HG03097 (cell line): Measurements from ENCODE around the gene IFITM10.

Experiments used
- ATAC-seq: cut with Tn5 transposase; IDR thresholded peaks from one replicate; pipeline ENCODE4 v1.9.1; 2021; ENCODE audit not compliant: unreplicated experiment, low FRiP score

The IFITM10 gene

DNA sequence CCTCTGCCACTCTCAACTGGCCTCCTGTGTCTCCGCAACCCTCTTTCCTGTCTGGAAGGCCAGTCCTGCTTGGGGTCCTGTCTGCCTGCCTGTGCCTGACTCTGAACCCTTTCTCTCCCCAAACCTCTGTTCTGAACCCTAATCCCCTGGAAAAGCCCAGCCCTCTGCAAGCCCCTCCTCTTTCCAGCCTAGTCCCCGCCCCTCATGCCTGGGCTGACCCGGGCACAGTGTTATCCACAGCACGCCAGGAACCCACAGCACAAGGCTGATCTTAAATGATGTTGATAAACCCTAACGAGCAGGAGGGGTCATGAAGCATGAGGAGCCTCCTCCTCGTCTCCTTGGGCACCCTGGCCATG lies at the start of gene IFITM10:
IFITM10 (minus strand) TSS at position 115 of the 359 bp plus-strand sequence. CDS start 153 bp downstream, outside the sequence.
- no peak for ATAC-seq

DNA sequence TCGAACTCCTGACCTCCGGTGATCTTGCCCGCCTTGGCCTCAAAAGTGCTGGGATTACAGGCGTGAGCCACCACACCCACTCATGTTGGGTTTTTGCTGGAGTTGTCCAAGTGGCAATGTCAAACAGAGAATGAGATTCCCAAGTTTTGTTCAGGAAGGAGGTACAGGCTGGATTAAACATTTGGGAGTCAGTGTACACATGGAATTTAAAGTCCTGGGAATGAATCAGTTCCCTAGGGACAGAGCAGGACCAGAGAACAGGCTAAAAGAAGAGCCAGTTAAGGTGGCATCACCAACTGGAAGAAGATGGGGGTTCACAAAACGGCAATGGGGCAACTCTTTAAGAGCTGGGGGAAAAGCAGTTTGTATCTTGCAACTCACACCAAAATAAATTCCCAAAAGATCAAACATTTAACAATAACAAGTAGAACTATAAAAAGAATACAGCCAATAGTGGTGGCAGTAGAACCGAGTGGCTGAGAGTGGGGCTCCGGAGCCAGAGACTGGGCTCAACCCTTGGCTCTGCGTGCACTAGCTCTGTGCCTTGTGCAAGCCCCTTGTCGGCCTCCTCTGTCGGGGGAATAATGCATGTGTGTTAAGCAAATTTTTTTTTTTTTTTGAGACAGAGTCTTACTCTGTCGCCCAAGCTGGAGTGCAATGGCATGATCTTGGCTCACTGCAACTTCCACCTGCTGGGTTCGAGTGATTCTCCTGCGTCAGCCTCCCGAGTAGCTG lies 47.2 kb upstream of the IFITM10 start:
- ATAC-seq = no peak

DNA sequence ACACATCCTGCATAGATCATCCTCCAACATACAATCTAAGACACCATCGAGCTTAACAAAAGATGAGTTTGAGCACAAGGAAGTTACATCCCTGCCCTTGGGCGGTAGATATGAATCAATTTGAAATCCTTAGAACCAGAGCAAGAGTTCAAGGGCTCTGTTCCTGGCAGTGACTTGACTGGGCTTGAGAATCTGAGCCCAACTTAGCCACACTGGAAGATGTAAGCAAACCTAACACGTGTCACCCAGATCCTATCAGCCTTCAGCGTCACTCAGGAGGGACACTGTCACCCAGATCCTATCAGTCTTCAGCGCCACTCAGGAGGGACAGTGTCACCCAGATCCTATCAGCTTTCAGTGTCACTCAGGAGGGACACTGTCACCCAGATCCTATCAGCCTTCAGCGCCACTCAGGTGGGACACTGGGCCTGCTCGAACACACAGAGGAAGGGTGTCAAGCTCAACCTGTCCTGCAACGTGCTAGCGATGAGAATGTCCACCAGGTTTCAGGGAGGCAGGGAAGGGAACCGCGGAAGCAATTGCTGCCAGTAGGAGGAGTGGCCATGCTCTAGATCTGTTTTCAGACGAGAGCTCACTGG lies 46.1 kb upstream of the IFITM10 start:
- ATAC-seq = no peak

DNA sequence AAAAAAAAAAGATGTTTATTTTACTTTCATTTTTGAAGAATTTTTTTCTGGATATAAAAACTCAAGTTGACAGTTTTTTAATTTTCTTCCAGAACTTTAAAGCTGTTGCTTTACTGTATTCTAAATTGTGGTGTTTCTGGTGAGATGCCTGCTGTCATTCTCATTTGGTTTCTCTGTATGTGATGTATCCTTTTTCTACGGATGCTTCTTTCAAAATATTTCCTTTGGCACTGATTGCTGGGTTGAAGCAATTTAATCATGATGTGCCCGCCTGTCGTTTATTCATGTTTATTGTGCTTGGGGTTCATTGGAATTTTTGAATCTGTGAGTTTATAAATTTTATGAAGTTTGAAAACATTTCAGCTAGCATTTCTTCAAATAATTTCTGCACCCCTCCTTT lies 42.7 kb upstream of the IFITM10 start:
- ATAC-seq = no peak

DNA sequence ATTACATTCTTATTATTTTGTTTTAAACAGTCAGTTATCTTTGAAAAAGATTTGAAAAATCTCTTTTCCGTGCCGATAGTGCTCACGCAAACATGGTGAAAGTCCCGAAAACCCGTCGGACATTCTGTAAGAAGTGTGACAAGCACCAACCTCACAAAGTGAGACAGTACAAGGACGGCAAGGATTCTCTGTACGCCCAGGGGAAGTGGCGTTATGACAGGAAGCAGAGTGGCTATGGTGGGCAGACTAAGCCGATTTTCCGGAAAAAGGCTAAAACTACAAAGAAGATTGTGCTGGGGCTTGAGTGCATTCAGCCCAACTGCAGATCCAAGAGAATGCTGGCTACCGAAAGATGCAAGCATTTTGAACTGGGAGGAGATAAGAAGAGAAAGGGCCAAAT lies 42.1 kb upstream of the IFITM10 start:
- no peak for ATAC-seq

DNA sequence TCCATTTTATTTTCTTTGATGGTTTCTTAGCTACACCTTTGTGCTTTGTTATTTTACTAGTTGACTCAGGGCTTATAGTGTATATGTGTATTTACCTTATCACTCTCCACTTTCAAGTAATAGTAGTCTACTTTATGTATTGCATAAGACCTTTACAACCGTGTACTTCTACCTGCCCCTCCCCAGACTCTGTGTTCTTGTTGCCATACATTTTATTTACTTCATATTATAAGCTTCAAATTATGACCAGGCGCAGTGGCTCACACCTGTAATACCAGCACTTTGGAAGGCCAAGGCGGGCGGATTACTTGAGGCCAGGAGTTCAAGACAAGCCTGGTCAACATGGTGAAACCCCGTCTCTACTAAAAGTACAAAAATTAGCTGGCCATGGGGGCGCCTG lies 41.5 kb upstream of the IFITM10 start:
- ATAC-seq = no peak

DNA sequence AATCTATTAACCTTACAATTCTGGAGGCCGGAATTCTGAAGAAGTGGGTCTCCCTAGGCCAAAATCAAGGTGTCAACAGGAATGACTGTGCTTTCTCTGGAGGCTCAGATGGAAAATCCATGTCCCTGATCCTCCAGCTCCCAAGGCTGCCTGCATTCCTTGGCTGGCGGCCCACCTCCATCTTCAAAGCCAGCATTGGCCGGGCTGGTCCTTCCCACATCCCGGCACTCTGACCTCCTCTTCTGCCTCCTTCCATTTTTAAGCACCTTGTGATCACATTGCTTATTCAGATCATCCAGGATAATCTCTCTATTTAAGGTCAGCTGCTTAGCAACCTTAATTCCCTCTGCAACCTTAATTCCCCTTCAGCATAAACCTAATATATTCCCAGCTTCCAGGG lies 36.1 kb upstream of the IFITM10 start:
- no peak for ATAC-seq

DNA sequence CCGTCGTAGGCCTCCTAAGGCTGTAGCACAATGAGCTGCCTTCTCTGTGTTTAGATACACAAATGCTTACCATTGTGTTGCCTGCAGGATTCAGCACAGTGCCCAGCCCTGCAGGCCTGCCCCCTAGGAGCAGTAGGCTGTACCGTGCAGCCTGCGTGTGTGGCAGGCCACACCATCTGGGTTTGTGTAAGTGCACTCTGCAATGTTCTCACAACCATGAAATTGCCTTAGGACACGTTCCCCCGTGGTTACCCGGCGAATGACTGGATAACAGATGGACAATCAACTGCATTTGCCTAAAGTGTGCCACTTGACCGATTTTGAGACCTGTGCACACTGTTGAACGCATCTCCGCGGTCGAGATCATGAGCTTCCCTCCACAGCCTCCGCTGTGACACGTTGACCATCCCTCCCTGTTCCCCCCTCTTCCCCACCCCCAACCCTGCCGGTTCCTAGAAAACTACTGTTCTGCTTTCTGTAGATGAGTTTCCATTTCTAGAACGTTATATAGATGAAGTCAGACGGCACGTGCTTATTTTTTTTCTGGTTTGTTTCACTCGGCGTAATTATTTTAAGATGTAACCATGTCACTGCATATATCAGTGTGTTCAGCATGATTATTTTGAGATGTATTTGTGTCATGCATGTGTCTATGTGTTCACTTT lies 35.5 kb upstream of the IFITM10 start:
- ATAC-seq = no peak

DNA sequence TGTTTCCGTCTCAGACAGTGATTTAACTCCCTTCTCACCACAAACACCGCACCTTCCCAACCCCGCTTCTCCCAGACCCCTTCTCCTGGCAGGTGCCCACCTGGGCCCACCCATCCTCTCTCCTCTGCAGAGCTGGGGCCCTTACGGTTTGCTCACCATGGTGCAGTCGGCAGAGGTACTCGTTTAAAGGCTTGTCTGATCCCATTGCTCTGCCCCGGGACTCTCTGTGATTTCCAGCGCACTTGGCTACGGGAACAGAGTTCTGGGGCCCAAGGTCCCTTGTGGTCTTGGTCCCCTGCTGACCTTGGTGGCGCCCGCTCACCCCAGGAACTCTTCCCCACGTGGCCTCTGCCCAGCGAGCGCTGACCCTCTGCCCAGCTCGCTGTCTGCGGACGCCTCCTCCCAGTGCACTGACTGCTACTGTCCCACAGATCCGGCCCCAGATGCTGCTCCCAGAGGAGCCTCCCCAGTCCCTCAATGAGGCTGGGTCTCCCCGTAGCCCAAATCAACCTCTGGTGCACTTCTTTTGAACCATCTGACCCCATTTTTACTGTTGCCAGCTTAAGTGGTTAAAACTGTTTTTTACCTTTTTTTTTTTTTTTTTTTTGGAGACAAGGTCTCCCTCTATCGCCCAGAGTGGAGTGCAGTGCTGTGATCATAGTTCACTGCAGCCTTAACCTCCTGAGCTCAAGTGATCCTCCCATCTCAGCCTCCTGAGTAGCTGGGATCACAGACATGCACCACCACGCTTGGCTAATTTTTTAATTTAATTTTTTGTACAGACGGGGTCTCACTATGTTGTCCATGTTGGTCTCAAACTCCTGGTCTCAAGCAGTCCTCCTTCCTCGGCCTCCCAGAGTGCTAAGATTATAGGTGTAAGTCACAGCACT lies 34.6 kb upstream of the IFITM10 start:
- ATAC-seq = no peak

DNA sequence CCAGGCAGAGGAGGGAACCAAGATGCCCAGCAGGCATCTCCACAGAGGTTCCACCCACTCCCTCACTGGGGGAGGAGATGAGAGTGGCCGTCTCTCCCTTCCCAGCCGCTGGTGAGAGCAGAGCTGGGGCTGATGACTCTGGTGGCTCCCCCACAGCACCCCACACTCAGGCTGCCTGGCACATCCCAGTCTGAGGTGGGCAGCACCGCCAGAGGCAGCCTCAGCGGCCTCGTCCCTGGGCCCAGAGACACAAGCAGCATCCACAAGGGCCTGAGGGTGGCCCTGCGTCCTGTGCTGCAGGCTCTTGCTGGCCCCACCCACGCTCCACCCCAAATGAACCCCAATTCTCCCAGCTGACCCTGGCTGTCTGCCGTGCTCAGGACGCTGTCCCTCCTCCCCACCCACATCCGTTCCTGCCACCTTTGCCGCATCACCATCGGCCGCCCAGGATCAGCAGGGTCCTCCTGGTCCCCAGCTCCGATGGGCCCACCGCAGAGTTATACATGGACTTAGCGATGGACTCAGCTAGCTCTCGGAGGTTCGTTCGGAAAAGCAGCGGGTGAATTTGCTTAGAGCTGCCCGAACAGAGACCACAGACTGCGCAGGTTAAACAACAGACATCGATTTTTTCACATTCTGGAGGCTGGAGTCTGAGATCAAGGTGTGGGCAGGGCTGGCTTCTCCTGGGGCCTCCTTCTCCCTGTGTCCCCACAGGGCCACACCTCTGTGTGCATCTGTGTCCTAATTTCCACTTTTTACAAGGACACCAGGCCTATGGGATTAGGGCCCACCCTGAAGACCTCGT lies 33.5 kb upstream of the IFITM10 start:
- ATAC-seq = no peak

DNA sequence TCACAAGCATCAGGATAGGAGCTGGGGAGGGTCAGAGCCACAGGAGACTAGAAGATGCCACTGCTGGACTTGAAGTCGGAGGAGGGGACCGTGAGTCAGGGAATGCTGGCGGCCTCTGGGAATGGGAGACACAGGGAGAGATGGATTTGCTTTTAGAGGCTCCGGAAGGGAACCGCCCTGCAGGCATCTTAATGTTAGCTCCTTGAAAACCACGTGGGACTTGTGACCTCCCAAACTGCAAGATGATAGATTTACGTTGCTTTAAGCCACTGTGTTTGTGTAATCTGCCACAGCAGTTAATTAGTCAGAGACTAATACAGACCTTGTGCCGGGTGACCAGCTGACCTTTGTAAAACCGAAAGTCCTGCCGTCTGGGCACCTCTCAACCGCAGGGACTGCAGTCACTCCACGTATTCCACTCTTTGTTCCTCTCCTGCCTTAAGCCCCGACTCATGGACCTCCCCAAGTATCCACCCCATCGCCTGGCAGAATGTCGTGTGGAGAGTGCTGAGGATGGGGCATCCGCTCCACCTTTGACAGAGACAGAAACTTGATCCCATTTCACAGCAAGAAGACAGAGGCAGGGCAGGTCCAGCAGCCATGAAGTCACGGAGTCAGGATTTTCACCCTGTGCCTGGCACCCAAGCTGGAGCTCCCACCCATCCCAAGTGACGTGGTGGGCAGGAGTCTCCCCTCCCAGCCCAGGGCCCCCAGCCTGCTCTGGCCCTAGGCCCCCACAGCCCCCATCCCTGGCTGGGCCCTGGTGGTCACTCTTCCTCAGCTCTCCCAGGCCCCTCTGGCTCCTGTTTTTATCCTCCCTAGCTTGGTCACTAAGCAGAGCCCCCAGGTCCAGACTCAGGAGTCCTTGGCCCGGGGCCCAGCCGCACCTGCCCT lies 32.7 kb upstream of the IFITM10 start:
- ATAC-seq = no peak

DNA sequence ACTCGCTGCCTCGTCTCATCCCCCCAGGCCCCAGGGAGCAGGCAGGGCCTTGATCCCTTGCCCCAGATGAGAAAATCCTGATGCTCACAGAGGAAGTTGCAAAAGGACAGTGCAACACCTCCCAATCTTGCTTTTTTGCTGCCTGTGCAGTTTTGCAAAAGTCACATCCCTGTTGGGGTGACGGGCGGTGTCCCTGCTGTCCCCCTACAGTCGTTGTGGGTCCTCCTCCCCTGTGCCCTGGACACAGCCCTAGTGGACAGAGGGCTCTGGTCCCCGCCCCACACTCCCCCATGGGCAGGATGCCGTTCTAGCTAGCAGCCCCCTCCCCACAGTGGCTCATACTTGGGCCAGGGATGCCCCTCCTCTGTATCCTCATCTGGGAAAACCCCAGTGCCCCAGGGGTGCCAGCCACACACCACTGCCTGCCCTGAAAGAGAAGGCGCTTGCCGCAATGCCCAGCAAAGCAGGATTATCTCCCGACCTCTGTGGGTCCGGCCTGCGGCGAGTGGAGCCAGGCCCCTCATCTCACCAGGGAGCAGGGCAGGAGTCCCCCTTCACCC lies 31.7 kb upstream of the IFITM10 start:
- no peak for ATAC-seq

DNA sequence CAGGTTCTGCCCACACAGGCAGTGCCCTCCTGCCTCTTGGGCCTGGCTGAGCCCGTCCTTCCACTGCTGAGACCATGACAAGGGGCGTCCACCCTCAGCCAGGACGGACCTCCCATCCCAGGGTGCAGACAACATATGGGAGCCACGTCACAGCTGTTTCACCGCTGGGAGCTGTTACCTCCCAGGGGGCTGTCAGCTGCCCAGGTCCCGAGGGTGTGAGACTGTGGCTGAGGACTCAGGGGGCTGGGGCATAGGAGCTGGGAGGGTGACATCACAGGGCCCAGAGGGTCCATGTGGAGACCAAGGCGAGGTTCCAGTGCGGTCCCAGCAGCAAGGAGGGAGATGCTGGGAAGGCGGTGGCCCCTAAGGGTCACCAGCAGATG lies 31.2 kb upstream of the IFITM10 start:
- ATAC-seq = no peak

DNA sequence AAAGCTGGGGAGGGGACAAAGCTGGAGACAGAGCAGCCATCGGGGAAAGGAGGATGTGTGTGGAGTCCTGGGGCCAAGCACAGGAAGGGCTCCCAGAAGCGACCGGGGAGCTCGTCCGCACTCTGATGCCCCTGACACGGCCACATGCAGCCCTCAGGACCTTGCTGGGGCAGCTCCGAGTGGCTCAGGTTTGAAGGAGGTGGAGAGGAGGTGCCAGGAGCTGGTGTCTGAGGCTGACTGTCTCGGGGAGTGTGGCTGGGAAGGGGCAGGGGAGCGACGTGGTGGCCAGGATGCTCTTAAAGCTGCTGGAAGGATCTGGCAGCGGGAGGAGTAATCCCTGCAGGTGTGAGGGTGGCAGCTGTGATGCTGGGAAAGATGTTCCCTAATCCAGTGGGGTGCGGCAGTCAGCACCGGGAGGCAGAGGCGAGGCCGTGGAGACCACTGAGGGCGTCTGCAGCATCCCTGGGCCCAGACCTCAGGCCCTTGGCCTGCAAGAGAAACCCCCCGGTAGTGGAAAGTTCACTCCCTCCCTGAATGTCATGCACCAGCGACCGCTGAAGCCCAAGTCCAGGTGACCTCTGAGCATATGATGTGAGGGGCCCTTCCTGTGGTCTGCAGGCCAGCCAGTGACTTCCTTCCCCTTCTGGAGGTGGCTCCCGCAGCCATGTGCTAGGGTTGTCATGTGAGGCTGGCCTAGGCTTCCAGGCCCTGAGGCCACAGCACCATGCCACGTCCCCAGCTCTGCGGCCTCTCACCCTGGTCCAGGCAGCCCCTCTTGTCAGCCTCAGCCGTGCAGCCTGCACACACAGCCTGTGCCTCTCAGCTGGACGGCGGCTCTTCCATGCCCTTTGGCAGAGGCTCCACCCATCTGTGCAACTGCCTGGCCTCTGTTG lies 30.6 kb upstream of the IFITM10 start:
- no peak for ATAC-seq

DNA sequence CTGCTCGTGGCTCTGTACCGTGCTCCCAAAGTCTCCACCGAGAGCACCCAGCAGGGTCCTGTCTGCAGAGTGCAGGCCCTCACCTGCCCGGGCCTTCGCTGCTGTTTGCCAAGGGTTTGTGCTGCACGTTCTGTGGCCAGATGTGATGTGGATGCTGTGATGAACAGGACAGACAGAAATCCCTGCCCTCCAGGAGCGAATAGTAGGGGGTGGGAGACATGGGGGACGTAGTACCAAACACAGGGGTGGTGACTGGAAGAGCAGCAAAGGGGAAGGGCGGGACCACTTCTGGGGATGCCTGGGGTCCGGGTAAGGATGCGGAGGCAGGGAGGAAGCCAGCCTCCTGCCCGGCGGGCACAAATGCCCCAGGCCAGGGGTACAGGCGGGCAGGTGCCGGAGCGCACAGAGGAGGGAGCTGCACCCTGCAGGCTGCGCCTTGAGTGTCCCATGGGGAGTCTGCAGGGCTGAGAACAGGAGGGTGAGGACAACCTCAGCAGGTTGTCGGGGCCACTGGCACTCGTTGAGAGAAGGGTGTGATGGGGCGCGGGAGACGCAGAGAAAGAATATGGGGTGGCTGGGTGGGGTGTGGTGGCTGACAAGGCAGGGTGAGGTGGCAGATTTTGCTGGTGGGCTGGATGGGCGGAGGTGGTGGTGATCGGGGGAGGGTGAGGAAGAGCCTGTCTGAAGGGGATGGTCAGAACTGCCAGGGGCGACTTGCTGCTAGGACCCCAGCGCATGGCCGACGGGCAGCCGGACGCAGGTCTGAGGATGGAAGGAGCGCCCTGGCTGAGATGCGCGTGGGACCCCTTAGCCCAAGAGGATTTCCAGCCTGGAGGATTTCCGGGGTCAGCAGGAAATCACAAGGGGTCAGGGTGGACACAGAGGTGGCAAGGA lies 29.7 kb upstream of the IFITM10 start:
- no peak for ATAC-seq

DNA sequence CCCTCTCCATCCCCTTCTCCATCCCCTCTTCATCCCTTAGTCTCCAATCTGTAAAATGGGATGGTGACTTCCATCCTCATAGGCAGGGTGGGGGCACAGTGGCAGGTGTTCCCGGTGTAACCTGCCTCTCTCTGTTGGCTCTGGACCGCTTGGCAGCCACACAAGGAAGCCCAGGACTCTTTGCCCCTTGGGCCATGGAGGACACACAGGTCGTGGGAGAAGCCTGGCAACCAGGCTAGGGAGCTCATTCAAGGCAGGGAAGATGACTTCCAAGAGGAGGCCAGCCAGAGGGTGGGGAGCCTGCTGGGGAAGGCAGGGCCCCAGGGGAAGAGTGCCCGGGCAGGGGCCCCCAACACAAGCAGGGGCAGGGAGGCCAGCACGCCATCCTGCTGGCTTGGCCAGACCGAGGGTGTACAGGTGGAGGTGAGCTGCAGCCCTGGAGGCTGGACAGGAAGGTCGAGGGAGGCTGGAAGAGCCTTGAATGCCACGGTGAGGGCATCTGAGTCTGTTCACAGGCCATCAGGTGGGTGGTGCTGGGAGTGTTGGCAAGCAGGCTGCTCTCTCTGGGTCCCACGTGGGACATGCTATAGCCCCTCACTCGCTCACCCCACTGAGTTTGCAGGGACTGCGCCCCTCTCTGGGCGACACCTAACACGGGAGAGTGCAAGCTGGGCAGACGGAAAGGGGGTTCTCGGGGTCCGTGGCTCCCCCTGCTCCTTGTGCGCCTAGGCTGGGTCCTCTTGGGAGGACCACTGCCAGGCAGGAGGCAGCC lies 28.8 kb upstream of the IFITM10 start:
- ATAC-seq = no peak
